GM08714 (cell line): ENCODE measurements around the gene METTL26.

Experiments used
- H3K4me3 ChIP-seq: fragments of 200-500 bp; sonication (Bioruptor generic); 2 replicates; pipeline ENCODE4 v1.5.1; 2014; ENCODE audit warnings: mild to moderate bottlenecking, low read length, inconsistent platforms
- ZNF274 ChIP-seq: IDR thresholded peaks from 2 replicates; pipeline ENCODE4 v1.6.1; 2012; ENCODE audit warnings: mild to moderate bottlenecking, low read depth, low read length

METTL26 gene

GRCh38 chr16:641326-642188, 5.5 kb upstream of the METTL26 start, which contains the start of gene MCRIP2:
Gene MCRIP2 (plus strand): TSS chr16:641828. CDS start chr16:641992, 164 bp downstream.
- H3K4me3 ChIP-seq: peak within 1 kb of the TSS; percentile 76
- TF ChIP-seq ZNF274: no peak

DNA sequence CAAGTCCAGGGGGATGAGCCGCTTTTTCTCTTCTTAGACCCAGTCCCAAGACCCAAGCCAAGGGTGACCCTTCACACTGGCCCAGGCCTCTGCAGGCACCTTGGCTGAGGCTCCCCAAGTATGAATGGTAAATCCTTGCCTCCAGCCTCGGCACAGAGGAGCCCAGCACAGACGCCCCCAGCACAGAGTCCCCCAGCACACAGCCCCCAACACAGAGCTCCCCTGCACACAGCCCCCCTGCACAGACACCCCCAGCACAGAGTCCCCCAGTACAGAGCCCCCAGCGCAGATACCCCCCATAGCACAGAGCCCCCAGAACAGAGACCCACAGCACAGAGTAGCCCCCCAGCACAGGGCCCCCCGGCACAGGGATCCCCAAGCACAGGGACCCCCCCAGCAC, 4.5 kb upstream of the METTL26 start:
- no peak overlapping the region for H3K4me3 ChIP-seq
- TF ChIP-seq ZNF274: no peak

- TF ChIP-seq ZNF274: no peak
- no peak overlapping the region for H3K4me3 ChIP-seq
These were observed 2.7 kb upstream of the METTL26 start for GRCh38 chr16:638836-639235.

DNA sequence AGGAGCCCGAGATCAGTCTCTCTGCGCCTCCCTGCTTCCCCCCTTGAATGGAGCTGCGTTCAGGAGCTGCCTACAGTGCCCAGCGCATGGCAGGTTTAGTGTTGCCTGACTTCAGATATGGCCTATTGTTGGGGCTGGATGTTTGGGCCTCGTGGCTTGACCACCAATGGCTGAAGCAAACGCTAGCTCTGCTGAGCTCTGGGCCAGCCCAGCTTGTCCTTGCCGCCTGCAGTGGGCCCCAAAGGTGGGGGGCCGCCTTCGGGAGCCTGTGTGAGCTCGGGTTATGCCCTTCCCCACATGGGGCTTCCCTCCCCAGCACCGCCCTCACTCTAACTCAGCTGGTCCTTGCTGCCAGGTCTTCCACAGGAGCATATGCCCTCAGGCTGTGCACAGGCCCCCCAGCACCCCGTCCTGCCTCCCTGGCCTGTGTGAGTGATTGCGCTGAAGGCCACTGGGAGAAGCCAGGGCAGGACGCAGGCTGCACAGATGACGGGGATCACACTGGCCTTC, 2.0 kb upstream of the METTL26 start:
- TF ChIP-seq ZNF274: no peak
- H3K4me3 ChIP-seq: no peak overlapping the region

GRCh38 chr16:637081-638018, 1.2 kb upstream of the METTL26 start:
- peak overlapping the region; percentile 33; the same call in 1 of the 2 replicates for H3K4me3 ChIP-seq
- TF ChIP-seq ZNF274: no peak

DNA sequence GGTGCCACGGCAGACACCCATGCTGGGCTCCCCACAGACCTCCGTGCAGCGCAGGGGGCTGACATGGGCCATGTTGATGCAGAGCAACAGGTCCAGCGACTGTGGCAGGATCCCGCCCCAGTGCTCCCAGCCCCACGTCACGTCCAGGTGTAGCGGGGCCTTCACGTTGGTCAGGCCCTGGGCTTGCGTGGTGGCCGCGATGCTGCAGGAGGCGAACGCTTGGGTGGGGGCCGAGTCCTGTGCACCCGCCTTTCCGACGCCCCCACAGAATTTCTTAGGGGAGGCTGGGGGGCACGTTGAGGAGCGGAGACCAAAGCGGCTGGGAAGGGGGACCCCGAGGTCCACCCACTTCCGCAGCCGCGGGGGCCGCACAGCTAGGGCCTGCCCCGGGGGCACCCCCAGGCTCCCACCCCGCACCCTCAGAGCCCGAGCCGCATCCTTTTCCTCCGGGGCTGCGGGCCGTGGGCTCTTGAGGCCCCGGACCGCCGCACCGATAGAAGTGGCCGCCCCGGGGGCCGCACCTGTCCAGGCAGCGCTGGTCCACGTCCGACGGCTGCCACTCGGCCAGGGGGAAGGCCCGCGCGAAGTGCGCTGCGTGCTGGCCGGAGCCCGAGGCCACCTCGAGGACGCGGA, 416 bp downstream of the METTL26 start:
- peak overlapping the region; percentile 65 for H3K4me3 ChIP-seq
- TF ChIP-seq ZNF274: no peak

DNA sequence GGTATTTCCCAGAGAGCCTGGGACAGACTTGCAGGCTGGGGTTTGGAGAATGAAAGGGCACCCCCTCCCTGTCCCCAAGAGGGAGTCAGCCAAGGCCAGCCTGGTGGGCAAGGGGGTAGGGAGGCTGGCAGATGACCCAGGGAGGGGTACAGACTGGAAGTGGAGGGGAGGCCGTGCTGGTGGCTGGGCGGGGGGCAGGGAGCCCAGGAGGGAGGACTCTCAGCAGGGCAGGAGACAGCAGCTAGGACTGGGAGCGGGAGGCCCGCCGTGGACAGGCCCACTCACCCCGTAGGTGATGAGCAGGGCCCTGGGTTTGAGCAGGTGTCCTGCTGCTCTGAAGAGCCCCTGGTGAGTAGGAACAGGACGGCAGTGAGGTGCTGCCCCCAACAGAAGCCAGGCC, 1.1 kb downstream of the METTL26 start:
- H3K4me3 ChIP-seq: peak overlapping the region; percentile 65; the same call in 1 of the 2 replicates
- TF ChIP-seq ZNF274: no peak

DNA sequence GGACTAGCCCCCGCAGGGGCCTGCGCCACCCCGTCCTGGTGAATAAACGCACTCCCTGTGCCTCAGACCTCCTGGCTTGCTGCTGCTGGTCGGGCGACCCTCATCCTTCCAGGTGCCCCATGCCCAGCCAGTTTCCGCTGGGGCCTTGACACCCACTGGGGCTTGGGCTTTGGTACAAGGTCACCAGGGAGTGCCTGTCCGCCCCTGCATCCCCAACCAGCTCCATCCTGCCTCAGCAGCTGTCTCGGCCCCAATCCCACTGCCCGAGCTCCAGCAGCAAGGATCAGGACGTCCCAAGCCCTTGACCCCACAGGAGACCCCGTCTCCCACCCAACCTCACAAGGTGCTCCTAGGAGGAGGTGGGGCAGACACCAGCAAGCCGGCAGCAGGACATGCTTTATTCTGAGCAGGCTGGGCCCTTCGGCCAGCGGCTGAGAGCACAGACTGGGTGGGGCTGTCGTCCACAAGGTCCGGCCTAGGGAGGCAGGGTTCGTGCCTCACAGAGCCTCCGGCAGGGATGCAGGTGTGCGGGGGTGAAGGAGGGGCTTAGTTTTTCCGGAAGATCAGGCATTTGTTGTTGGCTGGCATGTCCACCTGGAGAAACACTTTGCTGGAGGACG, 1.9 kb downstream of the METTL26 start:
- no peak for TF ChIP-seq ZNF274

GRCh38 chr16:633336-634050, 2.6 kb downstream of the METTL26 start:
- H3K4me3 ChIP-seq: no peak overlapping the region
- no peak for TF ChIP-seq ZNF274

More for the DNA sequence above, 1.9 kb downstream of the METTL26 start:
- H3K4me3 ChIP-seq: no peak overlapping the region

DNA sequence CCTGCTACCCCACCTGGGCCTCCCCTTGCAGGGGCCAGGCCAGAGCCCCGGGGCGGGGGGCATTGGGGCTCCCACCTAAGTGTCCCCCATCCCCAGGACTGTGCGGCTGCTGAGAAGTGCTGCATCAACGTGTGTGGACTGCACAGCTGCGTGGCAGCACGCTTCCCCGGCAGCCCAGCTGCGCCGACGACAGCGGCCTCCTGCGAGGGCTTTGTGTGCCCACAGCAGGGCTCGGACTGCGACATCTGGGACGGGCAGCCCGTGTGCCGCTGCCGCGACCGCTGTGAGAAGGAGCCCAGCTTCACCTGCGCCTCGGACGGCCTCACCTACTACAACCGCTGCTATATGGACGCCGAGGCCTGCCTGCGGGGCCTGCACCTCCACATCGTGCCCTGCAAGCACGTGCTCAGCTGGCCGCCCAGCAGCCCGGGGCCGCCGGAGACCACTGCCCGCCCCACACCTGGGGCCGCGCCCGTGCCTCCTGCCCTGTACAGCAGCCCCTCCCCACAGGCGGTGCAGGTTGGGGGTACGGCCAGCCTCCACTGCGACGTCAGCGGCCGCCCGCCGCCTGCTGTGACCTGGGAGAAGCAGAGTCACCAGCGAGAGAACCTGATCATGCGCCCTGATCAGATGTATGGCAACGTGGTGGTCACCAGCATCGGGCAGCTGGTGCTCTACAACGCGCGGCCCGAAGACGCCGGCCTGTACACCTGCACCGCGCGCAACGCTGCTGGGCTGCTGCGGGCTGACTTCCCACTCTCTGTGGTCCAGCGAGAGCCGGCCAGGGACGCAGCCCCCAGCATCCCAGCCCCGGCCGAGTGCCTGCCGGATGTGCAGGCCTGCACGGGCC, 3.4 kb downstream of the METTL26 start:
- TF ChIP-seq ZNF274: no peak
- H3K4me3 ChIP-seq: no peak overlapping the region

DNA sequence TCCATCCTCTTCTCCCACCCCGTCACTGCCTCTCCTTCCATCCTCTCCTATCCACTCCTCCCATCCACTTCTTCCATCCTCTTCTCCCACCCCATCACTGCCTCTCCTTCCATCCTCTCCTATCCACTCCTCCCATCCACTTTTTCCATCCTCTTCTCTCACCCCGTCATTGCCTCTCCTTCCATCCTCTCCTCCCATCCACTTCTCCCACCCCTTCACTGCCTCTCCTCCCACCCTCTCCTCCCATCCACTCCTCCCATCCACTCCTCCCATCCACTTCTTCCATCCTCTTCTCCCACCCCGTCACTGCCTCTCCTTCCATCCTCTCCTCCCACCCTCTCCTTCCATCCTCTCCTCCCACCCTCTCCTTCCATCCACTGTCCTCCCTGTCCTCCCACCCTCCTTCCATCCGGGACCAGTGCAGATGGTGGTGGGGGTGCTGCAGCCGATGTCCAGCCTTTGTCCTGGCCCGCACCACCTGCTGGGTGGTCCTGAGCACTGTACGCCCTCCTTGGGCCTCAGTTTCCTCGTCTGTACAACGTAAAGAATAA, 4.2 kb downstream of the METTL26 start:
- no peak for TF ChIP-seq ZNF274
- H3K4me3 ChIP-seq: no peak overlapping the region
